Prostate gland (tissue), 2 donors: ENCODE data around the gene APPBP2. TPM values are rescaled to one million over a fixed set of nuclear protein-coding genes. Genes with fewer than 3 reads are reported as not detected.
"Not testable (repeated sequence)": the region's sequence is repeated elsewhere in the genome, so short reads cannot be mapped to it uniquely, and the experiment has no call there.

Experiments used
- DNase-seq: peaks from one replicate; pipeline ENCODE4 v3.0.0-alpha.2; 2019; ENCODE audit warnings: low spot score
- H3K27ac ChIP-seq, 2 donors: fragments of 200-600 bp; sonication (generic); 2 replicates each; pipeline ENCODE4 v1.5.1; 2017 to 2019
- H3K27me3 ChIP-seq: fragments of 200-600 bp; sonication (generic); replicated peaks from 2 replicates; pipeline ENCODE4 v1.5.1; 2019; ENCODE audit not compliant: insufficient read depth
- H3K36me3 ChIP-seq, 2 donors: fragments of 200-600 bp; sonication (generic); 1 replicate in 1 of 2; 2 replicates in 1 of 2; pipeline versions ENCODE4 v1.5.1 to v1.8.1; 2017 to 2019
- H3K4me1 ChIP-seq: fragments of 200-600 bp; sonication (generic); replicated peaks from 2 replicates; pipeline ENCODE4 v1.5.1; 2019
- H3K4me3 ChIP-seq, 2 donors: fragments of 200-600 bp; sonication (generic); 2 replicates each; pipeline ENCODE4 v1.5.1; 2017 to 2019
- H3K9me3 ChIP-seq: fragments of 200-600 bp; sonication (generic); 2 replicates; pipeline ENCODE4 v1.5.1; 2017
- POLR2A ChIP-seq: fragments of 450-650 bp; IDR thresholded peaks from one replicate; pipeline ENCODE4 v1.6.1; 2016; ENCODE audit warnings: antibody characterized with exemption, mild to moderate bottlenecking
- POLR2AphosphoS5 ChIP-seq: sonication (generic); formaldehyde crosslinking; IDR thresholded peaks from one replicate; pipeline ENCODE4 v1.6.1; 2017; ENCODE audit warnings: antibody characterized with exemption
- WGBS: methylation state at CpG from one replicate; pipeline ENCODE4 v1.1.5; 2018; 5-methylcytosine and 5-hydroxymethylcytosine counted together
- intact Hi-C: fragments of 100-400 bp; cut with DNase I; formaldehyde crosslinking; loops from one replicate; pipeline ENCODE4 v1.14.2; 2022
- total RNA-seq, 2 donors: library from RNA; depleted of rRNA; stranded (reverse); fragments of >200 nt; gene quantifications; one replicate each; pipeline ENCODE4 v1.1.0, GENCODE V29; 2016
- TF ChIP-seq, protein P1 (sequence below), 4 experiments: fragments of 200-600 bp in 2 of 4; fragments of 450-650 bp in 2 of 4; sonication (generic) in 2 of 4; IDR thresholded peaks; 1 replicate in 3 of 4; 2 replicates in 1 of 4; pipeline ENCODE4 v1.5.1; 2016 to 2019; ENCODE audit warnings: antibody characterized with exemption in 4 of 4, mild to moderate bottlenecking in 2 of 4, moderate library complexity in 2 of 4

The APPBP2 gene
- total RNA-seq, 2 donors from 2014 or later = 35.7 to 50.0 TPM

DNA sequence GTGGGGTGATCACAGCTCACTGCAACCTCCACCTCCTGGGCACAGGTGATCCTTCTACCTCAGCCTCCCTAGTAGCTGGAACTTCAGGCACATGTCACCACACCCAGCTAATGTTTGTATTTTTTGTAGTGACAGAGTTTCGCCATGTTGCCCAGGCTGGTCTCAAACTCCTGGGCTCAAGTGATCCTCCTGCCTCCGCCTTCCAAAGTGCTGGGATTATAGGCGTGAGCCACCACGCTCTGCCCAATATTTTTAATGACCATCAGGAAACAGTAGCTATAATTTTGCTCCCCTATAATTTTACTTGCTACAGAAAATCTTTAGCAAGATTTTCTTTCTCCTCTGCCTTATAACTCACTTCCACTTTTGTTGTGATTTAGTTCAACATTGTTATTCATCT lies 29.7 kb upstream of the APPBP2 start:
- TF ChIP-seq POLR2AphosphoS5 (no peak), POLR2A (no peak)
- TF ChIP-seq, protein P1, sequence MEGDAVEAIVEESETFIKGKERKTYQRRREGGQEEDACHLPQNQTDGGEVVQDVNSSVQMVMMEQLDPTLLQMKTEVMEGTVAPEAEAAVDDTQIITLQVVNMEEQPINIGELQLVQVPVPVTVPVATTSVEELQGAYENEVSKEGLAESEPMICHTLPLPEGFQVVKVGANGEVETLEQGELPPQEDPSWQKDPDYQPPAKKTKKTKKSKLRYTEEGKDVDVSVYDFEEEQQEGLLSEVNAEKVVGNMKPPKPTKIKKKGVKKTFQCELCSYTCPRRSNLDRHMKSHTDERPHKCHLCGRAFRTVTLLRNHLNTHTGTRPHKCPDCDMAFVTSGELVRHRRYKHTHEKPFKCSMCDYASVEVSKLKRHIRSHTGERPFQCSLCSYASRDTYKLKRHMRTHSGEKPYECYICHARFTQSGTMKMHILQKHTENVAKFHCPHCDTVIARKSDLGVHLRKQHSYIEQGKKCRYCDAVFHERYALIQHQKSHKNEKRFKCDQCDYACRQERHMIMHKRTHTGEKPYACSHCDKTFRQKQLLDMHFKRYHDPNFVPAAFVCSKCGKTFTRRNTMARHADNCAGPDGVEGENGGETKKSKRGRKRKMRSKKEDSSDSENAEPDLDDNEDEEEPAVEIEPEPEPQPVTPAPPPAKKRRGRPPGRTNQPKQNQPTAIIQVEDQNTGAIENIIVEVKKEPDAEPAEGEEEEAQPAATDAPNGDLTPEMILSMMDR (IDR thresholded peaks at IDR 0.05) = no peak
- Histone ChIP-seq H3K27ac (no peak overlapping the region), H3K9me3 (no peaks in the 10 kb centered on the region), H3K27me3 (no peaks in the 10 kb centered on the region), H3K4me1 (no peaks in the 10 kb centered on the region), H3K36me3 (no peaks in the 10 kb centered on the region), H3K4me3 (no peak overlapping the region)
- DNase-seq = no peak
- 96% methylated on average over 4 of the region's 4 CpGs for WGBS
- intact Hi-C loops = no loop called here

DNA sequence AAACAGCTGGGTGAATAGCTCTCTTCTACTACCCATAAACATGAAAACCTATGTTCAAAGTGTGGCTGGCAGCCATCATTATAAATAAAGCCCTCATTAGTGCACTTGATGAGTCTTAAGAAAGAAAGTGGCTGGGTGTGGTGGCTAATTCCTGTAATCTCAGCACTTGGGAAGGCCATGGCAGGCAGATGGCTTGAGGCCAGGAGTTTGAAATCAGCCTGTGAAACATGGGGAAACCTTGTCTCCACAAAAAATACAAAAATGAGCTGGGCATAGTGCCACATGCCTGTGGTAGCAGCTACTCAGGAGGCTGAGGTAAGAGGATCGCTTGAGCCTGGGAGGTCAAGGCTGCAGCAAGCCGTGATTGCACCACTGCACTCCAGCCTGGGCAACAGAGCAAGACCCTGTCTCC lies 28.3 kb upstream of the APPBP2 start:
- intact Hi-C loops = no loop called here
- Histone ChIP-seq H3K9me3 (no peaks in the 10 kb centered on the region), H3K4me1 (no peaks in the 10 kb centered on the region), H3K27me3 (no peaks in the 10 kb centered on the region), H3K4me3 (no peak overlapping the region), H3K36me3 (no peaks in the 10 kb centered on the region), H3K27ac (no peak overlapping the region)
- 82% methylated on average over 2 of the region's 2 CpGs for WGBS
- DNase-seq = no peak
- TF ChIP-seq, protein P1 (IDR thresholded peaks at IDR 0.05) = no peak
- TF ChIP-seq POLR2A (no peak), POLR2AphosphoS5 (no peak)

DNA sequence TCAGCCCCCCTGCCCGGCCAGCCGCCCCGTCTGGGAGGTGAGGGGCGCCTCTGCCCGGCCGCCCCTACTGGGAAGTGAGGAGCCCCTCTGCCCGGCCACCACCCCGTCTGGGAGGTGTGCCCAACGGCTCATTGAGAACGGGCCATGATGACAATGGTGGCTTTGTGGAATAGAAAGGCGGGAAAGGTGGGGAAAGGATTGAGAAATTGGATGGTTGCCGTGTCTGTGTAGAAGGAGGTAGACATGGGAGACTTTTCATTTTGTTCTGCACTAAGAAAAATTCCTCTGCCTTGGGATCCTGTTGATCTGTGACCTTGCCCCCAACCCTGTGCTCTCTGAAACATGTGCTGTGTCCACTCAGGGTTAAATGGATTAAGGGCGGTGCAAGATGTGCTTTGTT lies 26.2 kb upstream of the APPBP2 start:
- H3K9me3 ChIP-seq, H3K4me1 ChIP-seq, intact Hi-C loops, H3K27ac ChIP-seq, H3K27me3 ChIP-seq, DNase-seq, H3K36me3 ChIP-seq, H3K4me3 ChIP-seq: not testable (repeated sequence)
- 98% methylated on average over 11 of the region's 13 CpGs for WGBS

DNA sequence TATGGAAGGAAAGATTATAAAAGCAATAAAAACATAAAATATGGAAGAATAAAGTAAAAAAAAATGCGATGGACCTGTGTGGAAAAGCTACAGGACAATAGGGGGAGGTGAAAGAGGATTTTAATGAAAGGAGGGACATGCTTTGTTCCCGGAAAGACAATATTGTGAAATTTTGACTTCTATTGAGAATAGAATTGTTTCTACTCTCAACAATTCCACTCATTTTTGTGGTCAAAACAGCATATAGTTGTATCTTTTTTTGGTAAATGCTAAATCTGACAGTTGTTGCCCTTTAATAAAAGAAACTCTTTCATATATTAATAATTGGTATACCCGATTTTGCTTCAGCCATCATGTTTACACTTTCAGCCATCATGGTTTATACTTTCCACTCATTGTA lies 22.9 kb upstream of the APPBP2 start:
- no peak for DNase-seq

DNA sequence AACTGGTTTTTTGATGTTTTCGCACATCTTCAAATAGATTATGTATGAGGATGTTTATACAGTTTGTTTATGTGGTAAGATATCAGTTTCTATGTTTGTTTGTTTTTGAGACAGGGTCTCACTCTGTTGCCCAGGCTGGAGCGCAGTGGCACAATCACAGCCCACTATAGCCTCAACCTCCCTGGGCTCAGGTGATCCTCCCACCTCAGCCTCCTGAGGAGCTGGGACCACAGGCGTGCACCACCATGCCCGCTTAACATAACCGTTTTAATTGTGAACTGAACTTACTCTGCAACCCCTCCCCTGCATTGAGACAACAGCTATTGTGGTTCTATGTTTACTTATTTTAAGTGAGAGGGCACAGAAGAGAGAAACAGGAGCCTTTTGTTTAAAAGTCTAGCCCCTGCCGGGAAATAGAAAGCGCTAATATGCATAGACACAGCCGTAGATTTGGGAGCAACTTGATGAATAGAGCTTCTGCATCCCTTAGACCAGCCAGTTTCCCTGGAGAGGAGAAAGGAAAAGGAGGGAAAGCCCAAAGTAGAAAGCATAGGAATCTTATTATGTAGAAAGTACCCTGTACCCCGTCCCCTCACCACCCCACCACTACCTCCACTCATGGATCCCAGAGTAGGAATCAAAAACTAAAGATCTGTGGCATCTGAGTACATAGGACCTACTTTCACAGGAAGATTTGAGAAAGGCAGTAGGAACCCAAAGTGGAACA lies 19.6 kb upstream of the APPBP2 start:
- no peaks in the 10 kb centered on the region for H3K4me1 ChIP-seq
- H3K9me3 ChIP-seq = no peaks in the 10 kb centered on the region
- TF ChIP-seq POLR2AphosphoS5 (no peak), POLR2A (no peak)
- TF ChIP-seq, protein P1 (IDR thresholded peaks at IDR 0.05) = no peak
- no peak for DNase-seq
- no peak overlapping the region for H3K4me3 ChIP-seq
- 82% methylated on average over 9 of the region's 9 CpGs for whole genome bisulfite sequencing
- H3K36me3 ChIP-seq = no peaks in the 10 kb centered on the region
- intact Hi-C loops = no loop called here
- no peak overlapping the region for H3K27ac ChIP-seq
- H3K27me3 ChIP-seq = no peaks in the 10 kb centered on the region

More for the DNA sequence above, 22.9 kb upstream of the APPBP2 start:
- intact Hi-C loops = no loop called here
- TF ChIP-seq POLR2A = no peak
- TF ChIP-seq, protein P1 (IDR thresholded peaks at IDR 0.05) = no peak
- no peak for TF ChIP-seq POLR2AphosphoS5
- Histone ChIP-seq H3K27ac (no peak overlapping the region), H3K27me3 (no peaks in the 10 kb centered on the region), H3K4me3 (no peak overlapping the region), H3K36me3 (no peaks in the 10 kb centered on the region), H3K9me3 (no peaks in the 10 kb centered on the region), H3K4me1 (no peaks in the 10 kb centered on the region)
- 85% methylated on average over 3 of the region's 3 CpGs for WGBS
